ENCODE data around the gene STAM.
"Not testable (repeated sequence)": the region's sequence is repeated elsewhere in the genome, so short reads cannot be mapped to it uniquely, and the experiment has no call there.

Gene STAM

GRCh38 chr10:17643755-17644484 is at the start of gene STAM:
TSS of gene STAM (plus strand) at chr10:17644151. CDS start at chr10:17644340, 189 bp downstream.
- peak; percentile 92 for DNase-seq

GRCh38 chr10:17597386-17597785 is 46.6 kb upstream of the STAM start:
- no peak for DNase-seq

- peak; percentile 33 for DNase-seq
These were observed 44.9 kb upstream of the STAM start for GRCh38 chr10:17599089-17599488.

GRCh38 chr10:17605936-17606335 is 38.0 kb upstream of the STAM start:
- no peak for DNase-seq

GRCh38 chr10:17606547-17607040 is 37.4 kb upstream of the STAM start:
- DNase-seq: no peak

GRCh38 chr10:17607060-17607459 is 36.9 kb upstream of the STAM start:
- no peak for DNase-seq

GRCh38 chr10:17607603-17608332 is 36.2 kb upstream of the STAM start:
- DNase-seq: peak; percentile 42

- no peak for DNase-seq
These were observed 34.4 kb upstream of the STAM start for GRCh38 chr10:17609523-17610079.

- no peak for DNase-seq
These were observed 27.4 kb upstream of the STAM start for GRCh38 chr10:17616403-17617030.

- peak; percentile 73 for DNase-seq
These were observed 26.7 kb upstream of the STAM start, which contains the start of gene HACD1 for GRCh38 chr10:17617031-17617911. TSS of gene HACD1 (minus strand) at chr10:17617374. CDS start at chr10:17617339, 35 bp downstream.

- no peak for DNase-seq
These were observed 21.9 kb upstream of the STAM start for GRCh38 chr10:17622061-17622460.

GRCh38 chr10:17624996-17625395 is 19.0 kb upstream of the STAM start:
- DNase-seq: no peak

GRCh38 chr10:17626656-17627055 is 17.3 kb upstream of the STAM start:
- no peak for DNase-seq

GRCh38 chr10:17632590-17632989 is 11.4 kb upstream of the STAM start:
- DNase-seq: not testable (repeated sequence)

GRCh38 chr10:17633353-17633752 is 10.6 kb upstream of the STAM start:
- DNase-seq: no peak

- no peak for DNase-seq
These were observed 6.1 kb upstream of the STAM start for GRCh38 chr10:17637869-17638268.

GRCh38 chr10:17640331-17640816 is 3.6 kb upstream of the STAM start:
- DNase-seq: no peak

GRCh38 chr10:17643339-17643754 is 604 bp upstream of the STAM start:
- DNase-seq: peak; percentile 61

GRCh38 chr10:17644485-17644943 is 563 bp downstream of the STAM start:
- DNase-seq: no peak

- DNase-seq: no peak
These were observed 1.8 kb downstream of the STAM start for GRCh38 chr10:17645621-17646345.

GRCh38 chr10:17647326-17647725 is 3.4 kb downstream of the STAM start:
- peak; percentile 19 for DNase-seq

Data from GDM1 (cell line).